ENCODE measurements around the gene PTPRD. TPM values are rescaled to one million over a fixed set of nuclear protein-coding genes. Genes with fewer than 3 reads are reported as not detected.

The PTPRD gene
- total RNA-seq, 3 donors from 2014 or later (not counting 1 experiment from before 2014, with no cell fraction given), result 0.05 to 0.68 TPM; not detected in 1

DNA sequence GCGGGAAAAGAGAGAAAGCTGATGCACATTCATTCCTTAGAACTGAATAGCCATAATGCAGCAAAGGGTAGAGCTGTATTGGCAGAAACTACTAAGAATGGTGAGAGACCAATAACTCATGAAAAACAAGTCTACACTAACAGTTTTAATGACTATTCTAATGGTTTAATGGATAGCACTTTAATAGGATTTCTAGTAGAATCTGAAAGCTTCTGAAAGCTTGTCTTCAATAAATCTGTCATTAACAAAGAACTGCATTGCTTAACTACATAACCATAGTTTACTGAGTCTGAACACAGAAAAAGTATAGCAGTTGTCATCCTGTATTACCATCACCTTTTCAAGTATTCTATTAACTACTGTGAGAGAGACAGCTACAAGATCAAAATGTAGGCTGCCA is 2195.5 kb downstream of the PTPRD start:
- H3K27ac ChIP-seq (ENCODE audit: low read length), result no peak overlapping the region
- ATAC-seq, result no peak
- no peaks in the 10 kb centered on the region for H3K9me3 Mint-ChIP-seq
- H3K4me1 ChIP-seq (ENCODE audit: control insufficient read depth, insufficient read depth, low read length), result no peaks in the 10 kb centered on the region
- no peaks in the 10 kb centered on the region for H3K27me3 ChIP-seq (ENCODE audit: control insufficient read depth, insufficient read depth, low read length)
- H3K36me3 Mint-ChIP-seq, result no peaks in the 10 kb centered on the region
- H3K4me1 Mint-ChIP-seq, result no peaks in the 10 kb centered on the region
- no peak overlapping the region for H3K4me3 Mint-ChIP-seq
- H3K9me3 ChIP-seq (ENCODE audit: control insufficient read depth, insufficient read depth, low read length), result no peaks in the 10 kb centered on the region
- H3K27ac Mint-ChIP-seq, result no peak overlapping the region
- TF ChIP-seq, protein P1, sequence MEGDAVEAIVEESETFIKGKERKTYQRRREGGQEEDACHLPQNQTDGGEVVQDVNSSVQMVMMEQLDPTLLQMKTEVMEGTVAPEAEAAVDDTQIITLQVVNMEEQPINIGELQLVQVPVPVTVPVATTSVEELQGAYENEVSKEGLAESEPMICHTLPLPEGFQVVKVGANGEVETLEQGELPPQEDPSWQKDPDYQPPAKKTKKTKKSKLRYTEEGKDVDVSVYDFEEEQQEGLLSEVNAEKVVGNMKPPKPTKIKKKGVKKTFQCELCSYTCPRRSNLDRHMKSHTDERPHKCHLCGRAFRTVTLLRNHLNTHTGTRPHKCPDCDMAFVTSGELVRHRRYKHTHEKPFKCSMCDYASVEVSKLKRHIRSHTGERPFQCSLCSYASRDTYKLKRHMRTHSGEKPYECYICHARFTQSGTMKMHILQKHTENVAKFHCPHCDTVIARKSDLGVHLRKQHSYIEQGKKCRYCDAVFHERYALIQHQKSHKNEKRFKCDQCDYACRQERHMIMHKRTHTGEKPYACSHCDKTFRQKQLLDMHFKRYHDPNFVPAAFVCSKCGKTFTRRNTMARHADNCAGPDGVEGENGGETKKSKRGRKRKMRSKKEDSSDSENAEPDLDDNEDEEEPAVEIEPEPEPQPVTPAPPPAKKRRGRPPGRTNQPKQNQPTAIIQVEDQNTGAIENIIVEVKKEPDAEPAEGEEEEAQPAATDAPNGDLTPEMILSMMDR (IDR thresholded peaks at IDR 0.05), result no peak
- no peak for DNase-seq
- no peaks in the 10 kb centered on the region for H3K36me3 ChIP-seq (ENCODE audit: control insufficient read depth, insufficient read depth, low read length)
- no peak overlapping the region for H3K4me3 ChIP-seq (ENCODE audit: low read length)
- intact Hi-C loops (cut with micrococcal nuclease), result no loop called here
- peaks cover 0 to 2% of the 10 kb centered on the region in 2 donors for H3K27me3 Mint-ChIP-seq (ENCODE audit: low read depth in 2 of 2)
- 0% methylated on average over 1 of the region's 1 CpG for WGBS (ENCODE audit: insufficient coverage)

DNA sequence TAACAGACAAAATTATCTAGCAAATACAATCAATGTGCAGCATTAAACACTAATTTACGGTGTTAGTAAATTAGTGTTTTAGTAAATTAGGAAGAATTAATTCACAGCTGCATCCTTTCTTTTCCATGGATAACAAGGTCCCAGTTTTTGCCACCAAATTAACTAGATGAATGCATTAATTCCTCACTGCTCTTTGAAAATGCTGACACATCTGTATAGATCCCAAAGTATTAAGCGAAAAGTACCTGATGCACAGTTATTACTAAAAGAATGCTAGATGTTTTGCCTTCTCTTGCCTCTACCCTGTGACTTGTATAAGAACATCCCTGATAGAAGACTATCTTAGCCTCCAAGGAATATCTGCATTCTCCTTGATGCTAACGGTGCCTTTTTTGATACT is 2200.5 kb downstream of the PTPRD start:
- Mint-ChIP-seq H3K27me3 (ENCODE audit: low read depth in 2 of 2) (peaks cover 0 to 2% of the 10 kb centered on the region in 2 donors), H3K4me1 (no peaks in the 10 kb centered on the region), H3K4me3 (no peak overlapping the region), H3K27ac (no peak overlapping the region), H3K36me3 (no peaks in the 10 kb centered on the region), H3K9me3 (no peaks in the 10 kb centered on the region)
- TF ChIP-seq, protein P1 (IDR thresholded peaks at IDR 0.05), result no peak
- no peaks in the 10 kb centered on the region for H3K27me3 ChIP-seq (ENCODE audit: control insufficient read depth, insufficient read depth, low read length)
- no peak overlapping the region for H3K27ac ChIP-seq (ENCODE audit: low read length)
- no peak overlapping the region for H3K4me3 ChIP-seq (ENCODE audit: low read length)
- H3K4me1 ChIP-seq (ENCODE audit: control insufficient read depth, insufficient read depth, low read length), result no peaks in the 10 kb centered on the region
- H3K9me3 ChIP-seq (ENCODE audit: control insufficient read depth, insufficient read depth, low read length), result no peaks in the 10 kb centered on the region
- intact Hi-C loops (cut with micrococcal nuclease), result no loop called here
- no peak for ATAC-seq
- H3K36me3 ChIP-seq (ENCODE audit: control insufficient read depth, insufficient read depth, low read length), result no peaks in the 10 kb centered on the region
- DNase-seq, result no peak
- 82% methylated on average over 2 of the region's 3 CpGs for WGBS (ENCODE audit: insufficient coverage)

DNA sequence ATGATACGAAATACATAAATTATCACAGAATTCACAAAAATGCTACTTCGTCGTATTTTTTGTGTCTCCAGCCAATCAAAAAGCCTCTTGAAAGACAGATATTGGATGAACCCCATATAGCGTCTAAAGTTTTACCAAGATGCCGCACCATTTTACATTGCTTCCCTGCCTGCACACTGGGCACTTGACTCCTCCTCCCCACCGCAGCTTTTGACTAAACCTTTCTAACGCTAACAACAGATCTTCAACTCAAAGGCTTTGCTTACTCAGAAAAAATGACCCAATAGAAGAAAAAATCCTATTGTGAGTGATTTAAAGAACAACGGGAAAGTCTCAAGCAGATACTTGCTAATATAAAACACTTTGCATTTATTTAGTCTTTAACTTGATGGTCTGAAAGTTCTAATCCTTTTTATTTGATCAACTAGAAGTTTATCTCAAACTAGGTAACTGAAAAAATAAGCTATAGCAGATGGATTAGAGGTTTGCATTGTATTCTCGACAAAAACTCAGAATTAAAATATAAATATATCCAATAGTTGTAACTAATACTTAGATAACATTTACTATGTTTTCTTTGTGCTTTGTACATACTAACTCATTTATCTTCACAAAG is 2204.1 kb downstream of the PTPRD start:
- no peaks in the 10 kb centered on the region for H3K9me3 ChIP-seq (ENCODE audit: control insufficient read depth, insufficient read depth, low read length)
- Mint-ChIP-seq H3K36me3 (no peaks in the 10 kb centered on the region), H3K27me3 (ENCODE audit: low read depth in 2 of 2) (peaks cover 0 to 2% of the 10 kb centered on the region in 2 donors), H3K4me3 (no peak overlapping the region), H3K4me1 (no peaks in the 10 kb centered on the region), H3K9me3 (no peaks in the 10 kb centered on the region), H3K27ac (no peak overlapping the region)
- WGBS (ENCODE audit: insufficient coverage), result 98% methylated on average over 6 of the region's 9 CpGs
- no peak overlapping the region for H3K4me3 ChIP-seq (ENCODE audit: low read length)
- H3K4me1 ChIP-seq (ENCODE audit: control insufficient read depth, insufficient read depth, low read length), result no peaks in the 10 kb centered on the region
- DNase-seq (no peak), ATAC-seq (no peak)
- H3K27me3 ChIP-seq (ENCODE audit: control insufficient read depth, insufficient read depth, low read length), result no peaks in the 10 kb centered on the region
- intact Hi-C loops (cut with micrococcal nuclease), result no loop called here
- H3K27ac ChIP-seq (ENCODE audit: low read length), result no peak overlapping the region
- TF ChIP-seq, protein P1 (IDR thresholded peaks at IDR 0.05), result no peak
- H3K36me3 ChIP-seq (ENCODE audit: control insufficient read depth, insufficient read depth, low read length), result no peaks in the 10 kb centered on the region
